ENCODE data around the gene ZNF578. TPM values are rescaled to one million over a fixed set of nuclear protein-coding genes. Genes with fewer than 3 reads are reported as not detected.

ZNF578 gene
- total RNA-seq, 2 donors from 2014 or later = 11.8 to 29.8 TPM

DNA sequence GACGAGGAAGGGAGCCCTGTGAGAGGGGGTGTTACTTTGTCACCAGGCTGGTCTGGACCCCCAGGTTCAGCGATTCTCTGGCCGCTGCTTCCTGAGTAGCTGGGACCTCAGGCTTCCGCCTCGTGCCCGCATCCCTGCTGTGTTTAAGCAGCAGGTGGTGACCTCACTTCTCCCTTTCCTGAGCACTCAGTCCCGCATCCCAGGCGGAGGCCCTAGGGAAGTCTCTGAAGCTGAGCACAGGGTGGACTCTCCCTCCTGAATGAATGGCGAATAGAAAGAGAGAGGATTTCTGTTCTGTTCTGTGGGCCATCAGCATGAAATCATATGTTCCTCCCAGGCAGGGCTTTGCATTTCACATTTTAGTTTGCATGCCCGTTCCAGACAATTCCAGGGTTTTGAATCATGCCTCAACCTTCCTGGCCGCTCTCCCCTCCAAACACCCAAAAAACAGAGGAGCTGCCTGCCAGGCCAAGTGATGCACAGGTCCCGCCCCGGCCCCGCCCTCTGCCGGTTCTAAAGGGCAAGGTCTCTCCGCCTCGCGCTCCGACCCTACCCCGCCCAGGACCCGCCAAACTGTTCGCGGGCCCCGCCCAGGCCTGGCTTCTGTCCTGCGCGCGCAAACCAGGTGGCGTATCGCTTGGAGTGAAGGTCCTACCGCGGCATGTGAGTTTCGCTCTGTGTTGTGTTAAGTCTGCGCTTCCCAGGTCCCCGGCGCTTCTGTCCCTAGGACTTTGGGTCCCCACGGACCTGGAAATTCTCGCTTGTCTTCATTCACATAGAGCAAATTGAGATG, 39.0 kb downstream of the ZNF578 start:
- Mint-ChIP-seq H3K27me3 (ENCODE audit: insufficient read depth) (no peaks in the 10 kb centered on the region), H3K4me1 (peaks cover 5% of the 10 kb centered on the region), H3K9me3 (peaks cover 32% of the 10 kb centered on the region), H3K36me3 (ENCODE audit: low read depth) (peaks cover 30% of the 10 kb centered on the region), H3K4me3 (peak overlapping the region; percentile 82), H3K27ac (peak overlapping the region; percentile 96)
- no peak overlapping the region for H3K27ac ChIP-seq (ENCODE audit: low read depth, low read length)
- no peaks in the 10 kb centered on the region for H3K27me3 ChIP-seq (ENCODE audit: control insufficient read depth, insufficient read depth, low read length, poor library complexity, severe bottlenecking)
- H3K4me3 ChIP-seq (ENCODE audit: low read length) = peak overlapping the region; percentile 76
- peak; percentile 98 for DNase-seq
- TF ChIP-seq CTCF (conservative IDR thresholded peaks at IDR 0.05) = peak; percentile 53
- H3K4me1 ChIP-seq (ENCODE audit: control insufficient read depth, insufficient read depth, low read length) = no peaks in the 10 kb centered on the region
- 61 to 70% methylated on average over 25 to 37 of the region's 37 CpGs for WGBS, 2 experiments (ENCODE audit: insufficient coverage in 1 of 2, insufficient read length in 1 of 2)
- H3K9me3 ChIP-seq (ENCODE audit: control insufficient read depth, low read length) = peaks cover 20% of the 10 kb centered on the region
- H3K36me3 ChIP-seq (ENCODE audit: control insufficient read depth, insufficient read depth, low read length) = no peaks in the 10 kb centered on the region
- H3K9ac ChIP-seq (ENCODE audit: extremely low read depth, low read length, poor library complexity, severe bottlenecking) = peak overlapping the region; percentile 44

DNA sequence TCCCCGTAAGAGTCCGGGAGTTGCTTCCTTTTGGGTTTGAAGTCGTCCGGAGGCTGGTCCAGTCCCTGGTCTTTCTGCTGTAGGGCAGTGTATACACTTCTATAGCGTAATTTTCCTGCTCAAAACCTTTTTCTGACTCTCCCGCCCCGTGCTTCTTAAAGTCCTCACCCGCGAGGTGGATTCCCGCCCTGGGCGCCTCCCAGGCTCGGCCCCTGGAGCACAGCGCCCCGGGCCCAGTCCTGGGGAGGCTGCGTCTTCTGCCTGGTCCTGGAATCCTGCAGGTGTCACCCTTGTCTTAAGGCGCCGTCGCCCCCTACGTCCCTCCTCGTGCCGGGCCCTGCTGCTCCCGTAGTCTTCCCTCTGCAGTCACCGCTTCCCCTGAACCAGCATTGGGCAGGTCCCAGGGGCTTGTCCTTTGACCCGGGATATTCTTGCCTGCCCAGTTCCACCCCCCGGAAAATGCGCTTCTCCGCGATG, 39.7 kb downstream of the ZNF578 start:
- H3K27ac Mint-ChIP-seq = peak overlapping the region; percentile 96
- H3K9ac ChIP-seq (ENCODE audit: extremely low read depth, low read length, poor library complexity, severe bottlenecking) = peak overlapping the region; percentile 44
- H3K9me3 ChIP-seq (ENCODE audit: control insufficient read depth, low read length) = peaks cover 20% of the 10 kb centered on the region
- no peaks in the 10 kb centered on the region for H3K4me1 ChIP-seq (ENCODE audit: control insufficient read depth, insufficient read depth, low read length)
- no peaks in the 10 kb centered on the region for H3K36me3 ChIP-seq (ENCODE audit: control insufficient read depth, insufficient read depth, low read length)
- peaks cover 32% of the 10 kb centered on the region for H3K9me3 Mint-ChIP-seq
- no peak overlapping the region for H3K27ac ChIP-seq (ENCODE audit: low read depth, low read length)
- no peaks in the 10 kb centered on the region for H3K27me3 Mint-ChIP-seq (ENCODE audit: insufficient read depth)
- peak; percentile 60 for TF ChIP-seq CTCF (conservative IDR thresholded peaks at IDR 0.05)
- H3K27me3 ChIP-seq (ENCODE audit: control insufficient read depth, insufficient read depth, low read length, poor library complexity, severe bottlenecking) = no peaks in the 10 kb centered on the region
- H3K4me3 Mint-ChIP-seq = peak overlapping the region; percentile 82
- 34 to 41% methylated on average over 24 to 28 of the region's 28 CpGs for WGBS, 2 experiments (ENCODE audit: insufficient coverage in 1 of 2, insufficient read length in 1 of 2)
- peaks cover 36% of the 10 kb centered on the region for H3K36me3 Mint-ChIP-seq (ENCODE audit: low read depth)
- peaks cover 5% of the 10 kb centered on the region for H3K4me1 Mint-ChIP-seq
- peak; percentile 91 for DNase-seq
- H3K4me3 ChIP-seq (ENCODE audit: low read length) = peak overlapping the region; percentile 76

DNA sequence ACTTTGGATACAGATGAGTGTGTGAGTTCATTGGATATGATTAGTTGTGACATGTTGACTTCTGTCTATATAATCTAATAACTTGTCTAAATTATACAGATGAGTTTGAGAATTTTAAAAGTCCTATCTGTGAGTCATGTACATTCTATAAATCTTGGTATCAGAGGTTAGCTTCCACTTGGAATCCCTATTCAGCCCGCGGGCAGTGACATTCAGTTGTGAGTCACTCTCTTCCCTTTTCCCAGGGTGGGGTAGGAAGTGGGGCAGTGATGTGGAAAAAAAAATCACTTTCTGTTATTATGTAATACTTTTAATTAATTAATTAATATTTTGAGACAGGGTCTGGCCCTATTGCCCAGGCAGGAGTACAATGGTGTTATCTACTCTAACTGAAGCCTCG, 41.2 kb downstream of the ZNF578 start:
- Mint-ChIP-seq H3K9me3 (peaks cover 20% of the 10 kb centered on the region), H3K4me1 (peaks cover 12% of the 10 kb centered on the region), H3K27me3 (ENCODE audit: insufficient read depth) (no peaks in the 10 kb centered on the region), H3K36me3 (ENCODE audit: low read depth) (peaks cover 50% of the 10 kb centered on the region), H3K4me3 (peak overlapping the region; percentile 82), H3K27ac (no peak overlapping the region)
- Histone ChIP-seq H3K4me1 (ENCODE audit: control insufficient read depth, insufficient read depth, low read length) (no peaks in the 10 kb centered on the region), H3K27me3 (ENCODE audit: control insufficient read depth, insufficient read depth, low read length, poor library complexity, severe bottlenecking) (no peaks in the 10 kb centered on the region), H3K36me3 (ENCODE audit: control insufficient read depth, insufficient read depth, low read length) (no peaks in the 10 kb centered on the region), H3K4me3 (ENCODE audit: low read length) (no peak overlapping the region), H3K9me3 (ENCODE audit: control insufficient read depth, low read length) (peaks cover 20% of the 10 kb centered on the region), H3K27ac (ENCODE audit: low read depth, low read length) (no peak overlapping the region), H3K9ac (ENCODE audit: extremely low read depth, low read length, poor library complexity, severe bottlenecking) (no peak overlapping the region)
- DNase-seq = no peak
- 94 to 100% methylated on average over 2 to 3 of the region's 3 CpGs for WGBS, 2 experiments (ENCODE audit: insufficient coverage in 1 of 2, insufficient read length in 1 of 2)
- TF ChIP-seq CTCF (conservative IDR thresholded peaks at IDR 0.05) = no peak
